A549 treated with ZK216348 at 1 μM for 4 hours (cell line): ENCODE measurements around the gene ARHGEF37. TPM values are rescaled to one million over a fixed set of nuclear protein-coding genes. Genes with fewer than 3 reads are reported as not detected.

Experiments
- total RNA-seq: library from RNA; stranded (reverse); fragments of 200-300 nt; extraction: Qiagen RNA extraction; gene quantifications from 5 replicates; pipeline ENCODE4 v1.2.3, GENCODE V29; 2022; ENCODE audit warnings: low read depth

ARHGEF37 gene
- total RNA-seq: 1.2 to 1.5 TPM (median 1.4 TPM) in 5 replicates

DNA sequence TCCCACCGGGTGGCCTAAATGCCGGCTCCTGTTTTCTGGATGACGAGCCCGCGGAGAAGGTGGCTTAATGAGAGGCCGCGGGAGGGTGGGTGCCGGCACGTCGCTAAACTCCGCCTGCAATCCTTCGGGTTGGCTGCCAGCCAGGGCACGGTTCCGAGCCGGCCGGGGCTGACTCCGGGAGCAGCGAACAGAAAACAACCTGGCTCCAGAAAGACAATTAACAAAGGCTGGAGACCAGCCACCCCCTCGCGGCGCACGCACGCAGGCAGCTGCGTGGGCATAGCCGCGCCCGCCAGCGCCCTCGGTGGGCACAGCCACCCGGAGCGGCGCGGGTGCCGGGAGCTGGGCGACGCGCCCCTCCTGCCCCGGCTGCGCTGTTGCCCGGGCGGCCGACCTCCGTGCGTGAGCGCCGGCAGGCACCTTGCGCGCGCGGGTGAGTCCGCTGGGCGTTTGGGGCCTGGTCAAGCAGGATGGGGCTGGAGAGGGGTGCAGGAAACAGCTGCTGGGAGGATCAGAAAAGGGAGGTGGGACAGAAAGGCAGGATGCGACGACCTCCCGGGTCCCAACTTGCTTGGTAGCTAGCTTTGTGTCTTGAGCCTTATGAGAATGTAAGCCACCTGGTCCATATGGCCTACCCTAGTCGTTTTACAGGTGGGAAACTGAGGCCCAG lies at the start of gene ARHGEF37:
Gene ARHGEF37 (plus strand): TSS at position 307 of the 670 bp plus-strand sequence. CDS start 16,272 bp downstream, outside the sequence.

DNA sequence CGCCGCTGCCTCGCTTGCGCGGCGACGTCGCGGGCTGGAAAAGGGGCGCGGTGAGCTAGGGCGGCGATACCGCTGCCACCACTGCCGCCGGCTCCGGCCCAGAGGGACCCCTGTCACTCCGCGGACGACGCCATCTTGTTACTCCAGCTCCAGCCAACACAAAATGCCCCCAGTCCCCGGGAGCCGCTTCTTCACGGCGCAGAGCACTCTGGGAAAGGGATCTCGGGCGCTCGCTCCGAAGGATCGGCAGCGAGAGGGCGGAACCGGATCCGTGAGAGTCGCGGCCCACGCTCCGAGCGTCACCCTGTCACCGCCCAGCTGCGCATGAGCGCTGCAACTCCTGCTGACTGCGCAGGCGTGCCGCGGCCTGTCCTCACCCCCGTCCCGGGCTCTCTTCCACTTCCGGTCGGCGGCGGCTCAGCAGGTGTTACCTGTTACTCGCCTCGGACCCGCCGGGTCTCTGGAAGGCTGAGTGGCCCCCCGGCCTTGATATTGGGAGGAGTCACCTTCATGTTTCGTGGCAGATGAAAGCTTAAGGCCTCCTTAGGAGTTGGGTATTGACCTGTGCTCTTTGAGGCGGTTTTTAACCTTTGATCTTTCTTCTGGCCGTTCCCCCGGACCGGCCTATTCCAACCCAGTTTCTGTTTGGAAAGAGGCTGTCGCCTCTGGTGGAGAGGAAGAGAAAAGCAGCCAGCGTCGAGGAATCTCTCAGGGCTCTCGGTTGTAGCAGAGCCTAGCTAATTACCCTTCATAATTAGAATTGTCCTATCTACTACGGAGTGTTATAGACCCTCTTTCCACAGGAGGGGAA lies 29.9 kb upstream of the ARHGEF37 start, which contains the start of gene CSNK1A1:
Gene CSNK1A1 (minus strand): TSS at position 213 of the 811 bp plus-strand sequence. CDS start 475 bp downstream, outside the sequence.

Other genes with a start within 250 kb of the ARHGEF37 start
- 4.9 to 8.5 TPM (median 6.9 TPM) in 5 replicates for gene GRPEL2, start 236.0 kb upstream of the ARHGEF37 start, total RNA-seq
- gene PCYOX1L, start 223.5 kb upstream of the ARHGEF37 start, total RNA-seq: 1.8 to 3.1 TPM (median 2.7 TPM) in 5 replicates
- not detected in 5 replicates for gene IL17B, start 202.2 kb upstream of the ARHGEF37 start, total RNA-seq
- gene CSNK1A1, start 30.1 kb upstream of the ARHGEF37 start, total RNA-seq: 106 to 145 TPM (median 131 TPM) in 5 replicates
- gene PPARGC1B, start 148.8 kb downstream of the ARHGEF37 start, total RNA-seq: 3.6 to 5.2 TPM (median 4.2 TPM) in 5 replicates